T-helper 1 cell (primary cell): Measurements from ENCODE around the gene OPALIN.

Source experiments
- DNase-seq, 5 donors: peaks; one replicate each; pipeline ENCODE4 v3.0.0-alpha.2; 2012 to 2020

Gene OPALIN

GRCh38 chr10:96374004-96374403 lies 15.2 kb upstream of the OPALIN start:
- no peak for DNase-seq

GRCh38 chr10:96371356-96371755 lies 12.6 kb upstream of the OPALIN start:
- no peak for DNase-seq

GRCh38 chr10:96370584-96371157 lies 11.9 kb upstream of the OPALIN start:
- DNase-seq: peak in 2 of 5 donors; percentile 26 to 27

- no peak for DNase-seq
Measured at GRCh38 chr10:96369890-96370583, 11.2 kb upstream of the OPALIN start.

- DNase-seq: no peak
Measured at GRCh38 chr10:96368971-96369370, 10.2 kb upstream of the OPALIN start.

GRCh38 chr10:96367470-96367869 lies 8.7 kb upstream of the OPALIN start:
- no peak for DNase-seq

GRCh38 chr10:96366508-96366907 lies 7.7 kb upstream of the OPALIN start:
- no peak for DNase-seq

GRCh38 chr10:96365571-96365970 lies 6.8 kb upstream of the OPALIN start:
- DNase-seq: no peak

GRCh38 chr10:96360766-96361165 lies 2.0 kb upstream of the OPALIN start:
- DNase-seq: no peak

GRCh38 chr10:96360331-96360730 lies 1.5 kb upstream of the OPALIN start:
- no peak for DNase-seq

- DNase-seq: no peak
Measured at GRCh38 chr10:96359616-96360015, 814 bp upstream of the OPALIN start.

GRCh38 chr10:96357038-96357620 lies 1.7 kb downstream of the OPALIN start:
- no peak for DNase-seq

- no peak for DNase-seq
Measured at GRCh38 chr10:96352582-96352981, 6.2 kb downstream of the OPALIN start.

- no peak for DNase-seq
Measured at GRCh38 chr10:96352027-96352426, 6.8 kb downstream of the OPALIN start.

- DNase-seq: no peak
Measured at GRCh38 chr10:96346295-96346694, 12.5 kb downstream of the OPALIN start.

- no peak for DNase-seq
Measured at GRCh38 chr10:96345222-96345621, 13.6 kb downstream of the OPALIN start.

GRCh38 chr10:96344178-96344577 lies 14.6 kb downstream of the OPALIN start:
- DNase-seq: no peak

- no peak for DNase-seq
Measured at GRCh38 chr10:96342402-96342801, 16.4 kb downstream of the OPALIN start.

- no peak for DNase-seq
Measured at GRCh38 chr10:96341219-96342182, 17.3 kb downstream of the OPALIN start.

GRCh38 chr10:96339956-96340904 lies 18.6 kb downstream of the OPALIN start:
- peak in 3 of 5 donors; percentile 21 to 49 (median 41) for DNase-seq

- no peak for DNase-seq
Measured at GRCh38 chr10:96339383-96339782, 19.4 kb downstream of the OPALIN start.
